SK-N-SH treated with all-trans-retinoic acid at 6 μM for 48 hours (cell line): Measurements from ENCODE around the gene PLXNA4.
A peak's percentile ranks its signal among the peaks of the same experiment; 100 is the strongest.

ENCODE experiments used
- ATAC-seq: fragments of 200-7000 bp; cut with Tn5 transposase; 3 replicates; pipeline ENCODE4 v1.9.1; 2020; ENCODE audit warnings: mild to moderate bottlenecking, moderate library complexity
- ARNTL ChIP-seq: fragments of 450-650 bp; formaldehyde crosslinking; IDR thresholded peaks from 2 replicates; pipeline ENCODE4 v1.5.0; 2020; ENCODE audit warnings: low read depth, mild to moderate bottlenecking, moderate library complexity, borderline replicate concordance
- BACH2 ChIP-seq: fragments of 250-450 bp; sonication (Bioruptor Pico); IDR thresholded peaks from 2 replicates; pipeline ENCODE4 v1.9.0; 2021; ENCODE audit warnings: mild to moderate bottlenecking, borderline replicate concordance
- CSDC2 ChIP-seq: fragments of 250-450 bp; sonication (Bioruptor Pico); IDR thresholded peaks from 2 replicates; pipeline ENCODE4 v1.5.0; 2020; ENCODE audit warnings: mild to moderate bottlenecking, moderate library complexity
- ESRRG ChIP-seq: fragments of 250-450 bp; sonication (Bioruptor Pico); IDR thresholded peaks from 2 replicates; pipeline ENCODE4 v1.6.1; 2021; ENCODE audit warnings: mild to moderate bottlenecking
- GLIS3 ChIP-seq: fragments of 250-450 bp; sonication (Bioruptor Pico); IDR thresholded peaks from 2 replicates; pipeline ENCODE4 v1.5.0; 2020; ENCODE audit warnings: mild to moderate bottlenecking, moderate library complexity
- ISL1 ChIP-seq: fragments of 250-450 bp; sonication (Bioruptor Pico); IDR thresholded peaks from 2 replicates; pipeline ENCODE4 v2.1.2; 2022; ENCODE audit warnings: mild to moderate bottlenecking, moderate library complexity
- OSR1 ChIP-seq: fragments of 250-450 bp; sonication (Bioruptor Pico); IDR thresholded peaks from 2 replicates; pipeline ENCODE4 v1.8.0; 2022; ENCODE audit warnings: moderate library complexity, mild to moderate bottlenecking, inconsistent platforms
- PPARA ChIP-seq: fragments of 250-450 bp; sonication (Bioruptor Pico); IDR thresholded peaks from 2 replicates; pipeline ENCODE4 v1.5.0; 2020; ENCODE audit warnings: mild to moderate bottlenecking, borderline replicate concordance
- RARB ChIP-seq: fragments of 250-450 bp; sonication (Bioruptor Pico); IDR thresholded peaks from 2 replicates; pipeline ENCODE4 v1.8.0; 2021; ENCODE audit warnings: mild to moderate bottlenecking, moderate library complexity
- SNAI2 ChIP-seq: fragments of 250-450 bp; sonication (Bioruptor Pico); IDR thresholded peaks from 2 replicates; pipeline ENCODE4 v1.5.0; 2020; ENCODE audit warnings: mild to moderate bottlenecking, moderate library complexity
- TOX ChIP-seq: fragments of 250-450 bp; sonication (Bioruptor Pico); IDR thresholded peaks from 2 replicates; pipeline ENCODE4 v1.8.0; 2021; ENCODE audit warnings: mild to moderate bottlenecking, moderate library complexity, borderline replicate concordance
- ZC3H10 ChIP-seq: fragments of 250-450 bp; sonication (Bioruptor Pico); IDR thresholded peaks from 2 replicates; pipeline ENCODE4 v1.5.1; 2021; ENCODE audit warnings: mild to moderate bottlenecking, moderate library complexity
- ZFP3 ChIP-seq: fragments of 250-450 bp; sonication (Bioruptor Pico); IDR thresholded peaks from 2 replicates; pipeline ENCODE4 v1.5.0; 2020; ENCODE audit warnings: mild to moderate bottlenecking, moderate library complexity
- ZFP30 ChIP-seq: fragments of 450-650 bp; formaldehyde crosslinking; IDR thresholded peaks from 2 replicates; pipeline ENCODE4 v1.5.0; 2022; ENCODE audit warnings: mild to moderate bottlenecking, moderate library complexity
- ZNF565 ChIP-seq: fragments of 450-650 bp; formaldehyde crosslinking; conservative IDR thresholded peaks from 2 replicates; pipeline ENCODE4 v1.5.0; 2020; ENCODE audit warnings: low read depth, mild to moderate bottlenecking, moderate library complexity
- ZNF70 ChIP-seq: fragments of 450-650 bp; formaldehyde crosslinking; IDR thresholded peaks from 2 replicates; pipeline ENCODE4 v1.5.0; 2020; ENCODE audit warnings: mild to moderate bottlenecking, moderate library complexity
- ZNF8 ChIP-seq: fragments of 450-650 bp; formaldehyde crosslinking; IDR thresholded peaks from 2 replicates; pipeline ENCODE4 v1.5.0; 2020; ENCODE audit warnings: mild to moderate bottlenecking, moderate library complexity
- TF ChIP-seq, protein P1 (sequence below): fragments of 250-450 bp; sonication (Bioruptor Pico); IDR thresholded peaks from 2 replicates; pipeline ENCODE4 v1.5.1; 2021; ENCODE audit warnings: mild to moderate bottlenecking, moderate library complexity
- TF ChIP-seq, protein P2 (sequence below): fragments of 250-450 bp; sonication (Bioruptor Pico); IDR thresholded peaks from 2 replicates; pipeline ENCODE4 v1.5.0; 2020; ENCODE audit warnings: mild to moderate bottlenecking, moderate library complexity
- TF ChIP-seq, protein P3 (sequence below): fragments of 250-450 bp; sonication (Bioruptor Pico); IDR thresholded peaks from 2 replicates; pipeline ENCODE4 v1.5.1; 2020; ENCODE audit warnings: low read depth, mild to moderate bottlenecking, moderate library complexity
- TF ChIP-seq, protein P4 (sequence below): fragments of 250-450 bp; sonication (Bioruptor Pico); IDR thresholded peaks from 2 replicates; pipeline ENCODE4 v1.8.0; 2021; ENCODE audit warnings: low read depth, mild to moderate bottlenecking, moderate library complexity, borderline replicate concordance

PLXNA4 gene

DNA sequence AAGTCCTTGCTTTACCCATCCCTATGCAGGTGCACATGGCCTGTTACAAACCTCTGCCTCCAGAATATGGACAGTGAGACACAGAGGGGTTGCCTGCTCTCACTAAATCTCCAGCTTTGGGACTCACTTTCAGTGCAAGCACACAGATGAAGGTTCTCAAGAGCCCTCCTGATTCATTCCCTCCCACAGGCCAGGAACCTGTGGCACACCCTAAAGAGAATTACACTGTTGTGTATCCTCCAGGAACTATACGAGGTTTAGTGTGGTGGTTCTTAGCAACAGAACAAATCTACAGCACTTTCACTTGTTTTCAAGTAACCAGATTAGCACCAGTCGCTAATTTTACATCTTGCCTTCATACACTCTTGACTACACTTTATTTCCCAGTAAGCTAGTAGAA lies 192.3 kb downstream of the PLXNA4 start (continued):
- TF ChIP-seq, protein P1, sequence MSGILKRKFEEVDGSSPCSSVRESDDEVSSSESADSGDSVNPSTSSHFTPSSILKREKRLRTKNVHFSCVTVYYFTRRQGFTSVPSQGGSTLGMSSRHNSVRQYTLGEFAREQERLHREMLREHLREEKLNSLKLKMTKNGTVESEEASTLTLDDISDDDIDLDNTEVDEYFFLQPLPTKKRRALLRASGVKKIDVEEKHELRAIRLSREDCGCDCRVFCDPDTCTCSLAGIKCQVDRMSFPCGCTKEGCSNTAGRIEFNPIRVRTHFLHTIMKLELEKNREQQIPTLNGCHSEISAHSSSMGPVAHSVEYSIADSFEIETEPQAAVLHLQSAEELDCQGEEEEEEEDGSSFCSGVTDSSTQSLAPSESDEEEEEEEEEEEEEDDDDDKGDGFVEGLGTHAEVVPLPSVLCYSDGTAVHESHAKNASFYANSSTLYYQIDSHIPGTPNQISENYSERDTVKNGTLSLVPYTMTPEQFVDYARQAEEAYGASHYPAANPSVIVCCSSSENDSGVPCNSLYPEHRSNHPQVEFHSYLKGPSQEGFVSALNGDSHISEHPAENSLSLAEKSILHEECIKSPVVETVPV (CRISPR knock-in tag), result no peak
- TF ChIP-seq, all 23 proteins: peak for 0

DNA sequence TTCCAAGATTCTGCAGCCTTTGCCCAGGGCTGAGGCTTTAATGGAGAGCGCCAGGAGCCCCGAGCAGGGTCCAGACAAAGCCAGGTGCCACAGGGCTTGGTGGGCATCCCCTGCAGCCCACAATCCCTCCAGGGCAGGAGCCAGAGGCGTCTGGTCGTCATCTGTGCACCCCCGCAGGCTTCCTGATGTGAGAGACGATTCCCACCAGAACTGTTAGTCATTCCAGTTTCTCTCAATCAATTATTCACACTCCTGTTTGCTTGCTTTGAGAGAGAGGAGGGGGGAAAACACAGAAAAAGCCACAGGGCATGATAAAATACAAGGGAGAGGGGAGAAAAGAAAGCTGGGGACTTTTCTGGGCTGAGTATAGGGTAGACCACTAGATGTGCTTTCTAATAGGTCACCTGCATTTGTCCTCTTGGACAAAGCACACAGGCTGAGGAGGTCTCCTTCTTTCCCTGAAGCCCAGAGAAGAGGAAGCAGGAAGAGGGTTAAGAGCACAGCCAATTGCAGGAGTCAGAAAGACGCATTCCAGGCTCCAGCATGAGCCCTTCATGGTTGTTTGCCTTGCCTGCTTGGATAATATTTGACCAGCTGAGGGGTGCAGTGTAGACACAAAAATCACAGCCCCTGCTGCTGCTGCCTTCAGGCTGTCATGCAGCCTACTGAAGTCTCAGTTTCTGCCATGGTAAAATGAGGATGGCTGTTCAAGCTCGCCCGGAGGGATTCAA lies 194.4 kb downstream of the PLXNA4 start:
- TF ChIP-seq SNAI2 (CRISPR knock-in tag), result 0 out of 2 replicates have a peak, but pooled peaks have one; percentile 12
- no peak for TF ChIP-seq BACH2 (CRISPR knock-in tag)
- TF ChIP-seq, protein P2, sequence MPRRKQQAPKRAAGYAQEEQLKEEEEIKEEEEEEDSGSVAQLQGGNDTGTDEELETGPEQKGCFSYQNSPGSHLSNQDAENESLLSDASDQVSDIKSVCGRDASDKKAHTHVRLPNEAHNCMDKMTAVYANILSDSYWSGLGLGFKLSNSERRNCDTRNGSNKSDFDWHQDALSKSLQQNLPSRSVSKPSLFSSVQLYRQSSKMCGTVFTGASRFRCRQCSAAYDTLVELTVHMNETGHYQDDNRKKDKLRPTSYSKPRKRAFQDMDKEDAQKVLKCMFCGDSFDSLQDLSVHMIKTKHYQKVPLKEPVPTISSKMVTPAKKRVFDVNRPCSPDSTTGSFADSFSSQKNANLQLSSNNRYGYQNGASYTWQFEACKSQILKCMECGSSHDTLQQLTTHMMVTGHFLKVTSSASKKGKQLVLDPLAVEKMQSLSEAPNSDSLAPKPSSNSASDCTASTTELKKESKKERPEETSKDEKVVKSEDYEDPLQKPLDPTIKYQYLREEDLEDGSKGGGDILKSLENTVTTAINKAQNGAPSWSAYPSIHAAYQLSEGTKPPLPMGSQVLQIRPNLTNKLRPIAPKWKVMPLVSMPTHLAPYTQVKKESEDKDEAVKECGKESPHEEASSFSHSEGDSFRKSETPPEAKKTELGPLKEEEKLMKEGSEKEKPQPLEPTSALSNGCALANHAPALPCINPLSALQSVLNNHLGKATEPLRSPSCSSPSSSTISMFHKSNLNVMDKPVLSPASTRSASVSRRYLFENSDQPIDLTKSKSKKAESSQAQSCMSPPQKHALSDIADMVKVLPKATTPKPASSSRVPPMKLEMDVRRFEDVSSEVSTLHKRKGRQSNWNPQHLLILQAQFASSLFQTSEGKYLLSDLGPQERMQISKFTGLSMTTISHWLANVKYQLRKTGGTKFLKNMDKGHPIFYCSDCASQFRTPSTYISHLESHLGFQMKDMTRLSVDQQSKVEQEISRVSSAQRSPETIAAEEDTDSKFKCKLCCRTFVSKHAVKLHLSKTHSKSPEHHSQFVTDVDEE (CRISPR knock-in tag), result 0 out of 2 replicates have a peak, but pooled peaks have one; percentile 12
- TF ChIP-seq ZFP30 (CRISPR knock-in tag), result no peak
- peak; percentile 50 for ATAC-seq

DNA sequence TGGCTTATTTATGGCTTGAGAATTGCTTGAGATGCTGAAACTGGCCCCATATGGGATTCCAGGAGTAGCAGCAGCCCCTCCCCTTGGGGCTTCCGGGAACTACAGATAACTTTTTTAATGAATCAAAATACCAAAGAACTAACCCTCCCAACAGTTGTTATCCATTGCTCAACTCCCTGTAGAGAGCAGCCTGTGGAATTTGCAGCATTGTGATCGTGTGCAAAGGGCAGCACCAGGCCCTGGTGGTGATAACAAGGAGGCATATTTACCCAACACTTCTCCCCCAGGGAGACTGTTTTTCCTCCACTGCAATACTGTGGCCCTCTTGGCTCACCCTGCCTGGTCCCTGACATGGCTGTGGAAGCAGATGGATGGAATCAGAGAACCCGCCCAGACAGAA lies 196.2 kb downstream of the PLXNA4 start:
- TF ChIP-seq, protein P3, sequence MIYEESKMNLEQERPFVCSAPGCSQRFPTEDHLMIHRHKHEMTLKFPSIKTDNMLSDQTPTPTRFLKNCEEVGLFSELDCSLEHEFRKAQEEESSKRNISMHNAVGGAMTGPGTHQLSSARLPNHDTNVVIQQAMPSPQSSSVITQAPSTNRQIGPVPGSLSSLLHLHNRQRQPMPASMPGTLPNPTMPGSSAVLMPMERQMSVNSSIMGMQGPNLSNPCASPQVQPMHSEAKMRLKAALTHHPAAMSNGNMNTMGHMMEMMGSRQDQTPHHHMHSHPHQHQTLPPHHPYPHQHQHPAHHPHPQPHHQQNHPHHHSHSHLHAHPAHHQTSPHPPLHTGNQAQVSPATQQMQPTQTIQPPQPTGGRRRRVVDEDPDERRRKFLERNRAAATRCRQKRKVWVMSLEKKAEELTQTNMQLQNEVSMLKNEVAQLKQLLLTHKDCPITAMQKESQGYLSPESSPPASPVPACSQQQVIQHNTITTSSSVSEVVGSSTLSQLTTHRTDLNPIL (CRISPR knock-in tag), result no peak
- TF ChIP-seq ZNF70 (CRISPR knock-in tag) (no peak), ZC3H10 (CRISPR knock-in tag) (no peak), ISL1 (CRISPR knock-in tag) (peak; percentile 47)
- peak; percentile 26; the same call in 2 of the 3 replicates for ATAC-seq

DNA sequence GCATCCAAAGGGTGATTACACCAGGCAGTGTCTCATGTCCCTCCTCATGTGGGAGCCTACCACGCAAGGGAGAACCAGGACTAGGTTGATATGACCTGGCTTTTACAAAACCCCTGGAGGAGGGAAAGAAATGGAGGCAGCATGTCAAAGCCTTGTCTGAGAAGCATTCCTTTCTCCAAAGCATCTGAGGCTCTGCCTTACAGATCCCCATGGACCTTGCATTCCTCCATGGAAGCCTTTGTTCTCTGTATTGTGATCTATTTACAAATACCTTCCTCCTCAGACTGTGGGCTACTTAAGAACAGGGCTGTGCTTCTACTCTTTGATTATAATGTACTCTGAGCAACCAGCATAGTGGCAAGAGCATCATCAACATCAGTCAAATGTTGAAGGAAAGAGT lies 197.0 kb downstream of the PLXNA4 start:
- ATAC-seq, result no peak
- TF ChIP-seq RARB (no peak), CSDC2 (no peak), TOX (CRISPR knock-in tag) (no peak), ZNF565 (no peak), ZNF8 (CRISPR knock-in tag) (no peak), SNAI2 (CRISPR knock-in tag) (no peak), ISL1 (CRISPR knock-in tag) (no peak)
- TF ChIP-seq, all 23 proteins: peak for 0

DNA sequence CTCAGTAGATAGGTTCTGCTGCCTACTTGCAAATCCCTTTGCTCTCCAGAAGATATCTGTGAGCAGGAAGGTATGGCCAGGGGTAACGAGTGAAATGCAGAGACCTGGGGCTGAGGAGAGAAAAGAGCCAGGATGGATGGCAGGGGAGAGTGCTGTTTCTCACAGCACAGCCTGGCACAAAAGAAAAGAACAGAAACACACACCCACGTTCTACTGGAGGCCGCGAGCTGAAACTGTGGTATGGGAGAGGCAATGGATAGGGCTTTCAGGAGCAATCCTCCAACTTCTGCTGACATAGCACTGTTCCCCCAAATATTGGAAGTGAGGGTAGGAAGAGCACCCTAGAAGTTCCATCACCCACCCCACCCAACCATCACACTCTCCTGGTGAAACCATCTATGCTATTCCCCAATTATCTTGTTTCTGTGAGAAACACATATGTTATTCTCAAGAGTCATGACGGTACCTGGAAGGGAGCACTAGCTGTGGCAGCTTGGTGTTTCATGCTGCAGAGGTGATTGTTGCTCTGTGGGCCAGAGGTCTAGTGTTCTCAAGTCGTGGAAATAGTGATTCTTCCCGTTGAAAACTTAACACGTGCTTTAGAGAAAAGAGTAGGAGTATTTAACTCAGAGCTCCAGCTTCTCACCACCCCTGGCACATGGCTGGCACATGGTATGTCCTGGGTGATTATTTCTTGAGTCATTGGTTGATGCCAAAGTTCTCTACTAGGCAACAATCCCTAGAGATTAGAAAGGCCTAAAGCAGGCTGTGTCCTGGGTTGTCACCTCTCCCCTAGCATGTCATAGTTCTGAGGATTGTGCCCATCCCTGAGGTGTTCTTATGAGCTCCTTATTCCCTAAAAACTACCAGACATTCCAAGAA lies 198.3 kb downstream of the PLXNA4 start:
- no peak for ATAC-seq
- no peak for TF ChIP-seq OSR1 (CRISPR knock-in tag)
- no peak for TF ChIP-seq ISL1 (CRISPR knock-in tag)
- TF ChIP-seq GLIS3 (CRISPR knock-in tag), result no peak
- no peak for TF ChIP-seq ZFP3 (CRISPR knock-in tag)
- TF ChIP-seq ZC3H10 (CRISPR knock-in tag), result no peak
- TF ChIP-seq ZFP30 (CRISPR knock-in tag), result no peak
- TF ChIP-seq SNAI2 (CRISPR knock-in tag), result no peak

DNA sequence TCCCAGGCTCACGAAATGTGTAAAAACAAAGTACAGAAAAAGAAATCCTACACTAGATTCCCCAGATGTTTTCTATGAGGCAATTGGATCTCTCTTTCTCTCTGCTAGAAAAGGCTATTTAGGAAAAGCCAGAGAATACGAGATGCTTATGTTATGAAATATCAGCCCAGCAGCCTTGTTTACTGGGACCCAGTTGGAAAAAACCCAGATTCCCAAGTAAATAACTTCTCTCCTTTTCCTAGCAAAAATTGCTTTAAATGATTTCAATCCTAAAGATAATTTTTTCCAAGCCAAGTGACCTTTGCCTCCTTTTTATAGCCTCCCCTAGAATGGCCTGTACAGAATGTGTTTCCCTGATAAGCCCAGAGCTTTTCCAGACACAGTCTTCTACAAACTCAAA lies 199.3 kb downstream of the PLXNA4 start:
- ATAC-seq, result no peak
- no peak for TF ChIP-seq PPARA (CRISPR knock-in tag)
- TF ChIP-seq TOX (CRISPR knock-in tag), result no peak
- no peak for TF ChIP-seq ZNF565
- TF ChIP-seq, protein P4, sequence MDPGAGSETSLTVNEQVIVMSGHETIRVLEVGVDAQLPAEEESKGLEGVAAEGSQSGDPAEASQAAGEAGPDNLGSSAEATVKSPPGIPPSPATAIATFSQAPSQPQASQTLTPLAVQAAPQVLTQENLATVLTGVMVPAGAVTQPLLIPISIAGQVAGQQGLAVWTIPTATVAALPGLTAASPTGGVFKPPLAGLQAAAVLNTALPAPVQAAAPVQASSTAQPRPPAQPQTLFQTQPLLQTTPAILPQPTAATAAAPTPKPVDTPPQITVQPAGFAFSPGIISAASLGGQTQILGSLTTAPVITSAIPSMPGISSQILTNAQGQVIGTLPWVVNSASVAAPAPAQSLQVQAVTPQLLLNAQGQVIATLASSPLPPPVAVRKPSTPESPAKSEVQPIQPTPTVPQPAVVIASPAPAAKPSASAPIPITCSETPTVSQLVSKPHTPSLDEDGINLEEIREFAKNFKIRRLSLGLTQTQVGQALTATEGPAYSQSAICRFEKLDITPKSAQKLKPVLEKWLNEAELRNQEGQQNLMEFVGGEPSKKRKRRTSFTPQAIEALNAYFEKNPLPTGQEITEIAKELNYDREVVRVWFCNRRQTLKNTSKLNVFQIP (CRISPR knock-in tag), result no peak
- no peak for TF ChIP-seq ESRRG (CRISPR knock-in tag)
- no peak for TF ChIP-seq ZFP30 (CRISPR knock-in tag)
- TF ChIP-seq GLIS3 (CRISPR knock-in tag), result no peak
- TF ChIP-seq ARNTL (CRISPR knock-in tag), result no peak
- TF ChIP-seq ISL1 (CRISPR knock-in tag), result no peak
- no peak for TF ChIP-seq BACH2 (CRISPR knock-in tag)
- no peak for TF ChIP-seq OSR1 (CRISPR knock-in tag)
- no peak for TF ChIP-seq CSDC2
- no peak for TF ChIP-seq ZC3H10 (CRISPR knock-in tag)
- TF ChIP-seq SNAI2 (CRISPR knock-in tag), result no peak
